HL-60 (cell line): ENCODE measurements around the gene GCK.
"Not testable (repeated sequence)": the region's sequence is repeated elsewhere in the genome, so short reads cannot be mapped to it uniquely, and the experiment has no call there.

Experiments
- DNase-seq, 2 experiments: peaks; one replicate each; pipeline ENCODE4 v3.0.0-alpha.2; 2010 to 2020; ENCODE audit warnings: low read depth in 1 of 2, low spot score in 1 of 2
- H3K27ac ChIP-seq: fragments of 250-450 bp; sonication (Bioruptor Pico); replicated peaks from 2 replicates; pipeline ENCODE4 v1.5.1; 2020; ENCODE audit warnings: mild to moderate bottlenecking, moderate library complexity
- H3K27me3 ChIP-seq: fragments of 250-450 bp; sonication (Bioruptor Pico); 2 replicates; pipeline ENCODE4 v1.5.1; 2021; ENCODE audit warnings: mild to moderate bottlenecking, moderate library complexity; ENCODE audit not compliant: insufficient read depth, poor library complexity, severe bottlenecking
- H3K4me3 ChIP-seq: replicated peaks from 2 replicates; pipeline ENCODE4 v1.5.1; 2011; ENCODE audit warnings: mild to moderate bottlenecking, control low read depth, low read length; ENCODE audit not compliant: insufficient read depth
- CTCF ChIP-seq: IDR thresholded peaks from one replicate; pipeline ENCODE4 v1.5.1; 2011; ENCODE audit warnings: low read length, control low read depth, inconsistent platforms; ENCODE audit not compliant: insufficient read depth
- GABPA ChIP-seq: IDR thresholded peaks from 2 replicates; pipeline ENCODE4 v1.6.1; 2012; ENCODE audit warnings: low read depth
- POLR2AphosphoS5 ChIP-seq: IDR thresholded peaks from 2 replicates; pipeline ENCODE4 v1.6.1; 2012; ENCODE audit warnings: low read depth
- REST ChIP-seq: IDR thresholded peaks from 2 replicates; pipeline ENCODE4 v1.6.1; 2012; ENCODE audit warnings: low read depth; ENCODE audit not compliant: insufficient replicate concordance
- SPI1 ChIP-seq: IDR thresholded peaks from 2 replicates; pipeline ENCODE4 v1.6.1; 2012; ENCODE audit warnings: low read depth, mild to moderate bottlenecking, borderline replicate concordance

Gene GCK

DNA sequence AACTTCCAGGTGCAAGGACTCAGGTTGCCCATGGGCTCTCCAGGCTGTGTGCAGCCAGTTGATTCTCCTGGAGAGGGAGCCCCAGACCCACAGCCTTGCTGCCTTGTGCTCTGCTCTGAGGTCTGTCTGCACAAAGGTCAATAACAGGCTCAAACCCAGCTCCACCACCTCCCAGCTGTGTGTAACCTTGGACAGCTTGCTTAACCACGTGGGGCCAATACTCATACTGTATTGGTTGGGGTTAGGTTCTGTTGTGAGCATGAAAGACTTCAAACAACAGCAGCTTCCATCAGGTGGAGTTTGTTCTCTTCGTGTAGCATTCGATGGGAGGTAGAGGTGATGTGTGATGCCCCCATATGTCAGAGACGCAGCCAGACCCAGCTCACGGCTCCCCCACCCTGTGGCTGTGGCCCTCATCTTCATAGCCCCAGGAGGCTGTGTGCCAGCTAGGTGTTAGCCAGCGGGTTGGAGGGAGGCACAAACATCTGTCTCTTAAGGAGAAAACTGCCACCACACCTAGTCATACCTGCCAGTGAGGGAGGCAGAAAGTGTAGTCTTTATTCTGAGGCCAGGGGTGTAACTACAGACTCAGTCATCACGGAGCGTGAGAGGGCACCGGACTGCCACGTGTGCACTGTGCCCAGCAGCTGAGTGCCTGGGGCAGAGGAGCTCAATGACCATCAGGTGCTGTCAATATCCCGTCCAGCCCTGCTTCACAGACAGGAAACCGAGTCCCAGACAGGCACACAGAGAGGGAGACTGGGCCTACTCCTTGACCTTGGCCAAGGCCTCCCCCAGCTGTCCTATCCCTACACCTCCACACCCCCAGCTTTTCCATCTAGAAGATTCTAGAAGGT, 57.8 kb downstream of the GCK start:
- TF ChIP-seq REST (no peak), POLR2AphosphoS5 (no peak), GABPA (no peak), SPI1 (no peak), CTCF (no peak)
- Histone ChIP-seq H3K4me3 (no peak overlapping the region), H3K27ac (no peak overlapping the region), H3K27me3 (no peaks in the 10 kb centered on the region)
- DNase-seq, result peak in 1 of 2 experiments; percentile 17

GRCh38 chr7:44128721-44129582, 60.3 kb downstream of the GCK start:
- Histone ChIP-seq H3K27ac (no peak overlapping the region), H3K27me3 (no peaks in the 10 kb centered on the region), H3K4me3 (no peak overlapping the region)
- no peak for DNase-seq
- TF ChIP-seq GABPA (no peak), POLR2AphosphoS5 (no peak), SPI1 (no peak), CTCF (no peak), REST (no peak)

DNA sequence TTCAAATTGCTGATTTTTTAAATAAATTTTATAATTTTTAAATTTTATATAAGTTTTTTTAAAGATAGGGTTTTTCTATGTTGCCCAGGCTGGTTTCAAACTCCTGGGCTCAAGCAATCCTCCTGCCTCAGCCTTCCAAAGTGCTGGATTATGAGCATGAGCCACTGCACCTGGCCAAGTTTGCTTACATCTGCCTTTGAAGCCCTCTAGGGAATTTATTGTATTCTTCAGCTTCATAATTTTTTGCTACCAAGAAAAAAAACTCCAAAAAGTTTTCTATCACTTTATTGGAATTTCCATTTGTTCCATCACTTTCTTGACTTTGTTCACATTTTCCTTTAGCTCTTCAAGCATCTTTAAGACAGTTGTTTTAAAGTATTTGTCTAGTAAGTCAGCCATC, 62.1 kb downstream of the GCK start:
- Histone ChIP-seq H3K4me3 (no peak overlapping the region), H3K27ac (no peak overlapping the region), H3K27me3 (no peaks in the 10 kb centered on the region)
- no peak for DNase-seq
- TF ChIP-seq CTCF, result no peak
- no peak for TF ChIP-seq SPI1
- no peak for TF ChIP-seq GABPA
- TF ChIP-seq POLR2AphosphoS5, result no peak
- no peak for TF ChIP-seq REST

- not testable (repeated sequence) for H3K4me3 ChIP-seq, H3K27ac ChIP-seq, DNase-seq, H3K27me3 ChIP-seq
Measured at GRCh38 chr7:44126574-44126973, 62.7 kb downstream of the GCK start.
